Eye (tissue), 1 donor: ENCODE data around the gene CCDC93.
A peak's percentile ranks its signal among the peaks of the same experiment; 100 is the strongest.
"Not testable (repeated sequence)": the region's sequence is repeated elsewhere in the genome, so short reads cannot be mapped to it uniquely, and the experiment has no call there.

Source experiments
- DNase-seq: peaks from one replicate; pipeline ENCODE4 v3.0.0-alpha.2; 2015

The CCDC93 gene

DNA sequence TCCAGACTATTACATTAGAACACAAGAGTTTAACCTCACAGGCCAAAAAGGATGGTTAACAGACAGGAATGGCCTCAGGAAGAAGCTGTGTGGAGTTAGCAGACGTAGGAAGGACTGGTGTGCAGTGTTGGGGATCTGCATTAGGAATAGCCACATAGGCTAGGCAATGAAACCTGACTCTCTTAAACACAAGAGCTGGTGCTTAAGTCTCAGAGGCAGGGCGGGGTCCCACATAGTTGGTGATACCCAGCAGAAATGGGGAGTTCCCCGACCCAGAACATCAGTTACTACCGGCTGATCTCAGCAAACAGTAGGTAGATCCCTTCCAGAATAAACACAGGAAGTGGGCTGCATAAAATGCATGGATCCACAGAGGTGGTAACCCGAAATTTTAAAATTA is 64.1 kb downstream of the CCDC93 start:
- DNase-seq, result no peak

DNA sequence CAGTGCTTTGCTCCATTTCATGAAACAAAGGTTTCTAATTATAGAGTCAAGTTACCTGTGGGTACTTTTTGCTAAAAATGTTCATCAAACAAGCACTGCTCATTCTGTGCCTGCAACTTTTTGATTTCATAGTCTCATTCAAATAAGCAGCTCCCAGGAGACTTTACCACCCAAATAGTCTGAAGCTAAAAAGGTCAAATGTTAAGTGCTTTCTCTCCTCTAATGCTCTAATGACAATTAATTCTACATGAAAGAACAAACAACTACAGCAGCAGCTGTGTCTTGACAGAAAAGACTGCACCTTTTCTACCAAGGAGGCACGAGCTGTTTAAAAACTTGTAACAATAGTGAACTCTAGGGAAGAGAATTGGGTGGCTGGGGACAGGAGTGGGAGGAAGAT is 65.3 kb downstream of the CCDC93 start:
- DNase-seq, result peak; percentile 70

GRCh38 chr2:117945296-117945695 is 68.6 kb downstream of the CCDC93 start:
- no peak for DNase-seq

DNA sequence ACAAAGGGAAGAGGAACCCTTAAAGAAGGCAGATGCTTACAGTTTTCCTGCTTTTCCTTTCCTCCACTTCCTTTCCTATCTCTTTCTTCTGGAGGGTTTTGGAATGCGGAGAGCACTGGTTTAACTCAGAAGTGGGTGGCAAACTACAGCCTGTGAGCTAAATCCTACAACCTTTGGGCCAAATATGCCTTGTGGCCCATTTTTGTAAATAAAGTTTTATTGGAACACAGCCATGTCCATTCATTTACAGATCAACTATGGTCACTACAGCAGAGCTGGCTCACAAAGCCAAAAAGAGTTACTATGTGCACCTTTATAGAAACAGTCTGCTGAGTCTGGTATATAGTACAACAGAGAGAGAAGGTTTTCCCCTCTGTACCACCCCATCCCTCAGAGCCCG is 69.1 kb downstream of the CCDC93 start:
- no peak for DNase-seq

- no peak for DNase-seq
Measured at GRCh38 chr2:117943013-117943672, 70.7 kb downstream of the CCDC93 start.

DNA sequence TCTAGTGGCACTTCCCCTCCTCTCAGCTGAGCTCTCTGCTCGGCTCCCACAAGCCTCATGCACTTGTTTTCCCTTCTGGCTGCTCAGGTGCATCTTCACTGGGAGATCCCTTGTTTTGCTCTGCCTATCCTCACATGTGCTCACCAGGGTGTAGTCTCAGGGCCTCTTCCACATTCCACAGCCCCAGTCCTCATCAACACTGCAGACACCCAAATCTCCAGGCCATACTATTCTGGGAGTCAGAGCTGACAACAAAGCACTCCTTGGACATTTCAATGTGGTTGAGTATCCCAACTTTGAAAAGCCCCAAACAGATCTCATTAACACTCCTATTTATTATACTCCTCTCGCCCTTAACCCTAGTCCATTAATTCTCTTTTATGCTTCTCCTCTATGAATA is 71.3 kb downstream of the CCDC93 start:
- DNase-seq, result no peak

DNA sequence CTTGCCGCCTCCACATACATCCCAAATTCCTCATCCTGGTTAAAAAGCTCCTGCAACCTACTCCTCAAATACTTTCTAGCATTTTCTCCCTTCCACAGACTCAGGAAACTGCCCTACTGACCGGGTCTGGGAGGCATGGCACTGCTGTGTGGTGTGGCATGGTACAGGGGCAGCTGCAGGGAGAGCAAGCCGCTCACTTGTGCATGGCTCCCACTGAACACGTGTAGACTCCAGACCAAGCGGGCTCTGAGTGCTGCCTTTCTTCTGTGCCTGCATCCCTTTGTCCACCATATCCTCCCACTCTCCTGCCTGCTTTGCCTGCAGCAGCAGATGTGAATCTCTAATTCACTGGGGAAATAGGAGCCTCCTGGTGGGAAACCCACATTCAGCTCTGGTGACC is 72.2 kb downstream of the CCDC93 start:
- DNase-seq, result no peak

DNA sequence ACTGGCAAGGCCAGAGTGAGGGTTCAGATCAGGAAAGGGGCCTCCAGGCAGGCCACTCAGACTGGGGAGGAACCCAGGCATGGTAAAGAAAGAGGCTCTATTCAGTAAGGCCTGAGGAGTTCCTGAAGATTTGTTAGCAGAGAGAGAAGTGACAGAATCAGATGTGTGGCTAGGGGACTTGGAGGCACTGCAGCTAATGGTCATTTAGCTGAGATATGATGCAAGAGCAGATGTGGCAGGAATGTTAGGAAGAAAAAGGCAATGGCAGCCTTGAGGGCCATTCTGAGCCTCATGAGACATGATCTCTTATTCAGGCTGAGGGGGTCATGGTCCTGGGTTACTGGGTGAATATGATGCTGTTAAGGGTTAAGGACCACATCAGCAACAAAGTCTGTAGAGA is 73.4 kb downstream of the CCDC93 start:
- DNase-seq, result no peak

GRCh38 chr2:117938611-117939010 is 75.3 kb downstream of the CCDC93 start:
- DNase-seq, result no peak

DNA sequence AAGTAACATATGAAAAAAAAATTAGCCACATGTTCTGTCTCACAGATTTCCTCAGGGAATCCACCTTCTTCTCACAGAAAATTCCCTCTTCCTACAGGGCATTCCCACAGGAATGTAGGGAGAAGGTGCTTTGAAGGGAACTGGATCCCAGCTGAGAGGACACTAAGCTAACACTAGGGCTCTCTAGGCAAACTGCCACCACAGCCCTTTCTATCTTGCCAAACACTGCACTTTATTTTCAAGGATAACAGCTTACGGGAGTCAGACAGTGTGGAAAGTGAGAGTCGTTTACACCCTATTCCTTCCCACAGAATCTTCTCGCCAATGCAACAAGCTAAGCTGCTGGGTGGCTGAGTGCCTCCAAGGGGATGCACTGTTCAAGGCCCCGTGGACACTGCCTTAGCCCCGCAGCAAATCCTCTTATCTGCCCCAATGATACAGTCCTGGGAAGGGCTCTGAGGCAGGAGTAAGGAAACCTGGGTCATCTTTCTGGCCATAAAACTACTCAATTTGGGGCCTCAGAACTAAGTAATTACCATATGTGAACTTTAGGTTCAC is 76.9 kb downstream of the CCDC93 start:
- DNase-seq, result no peak

DNA sequence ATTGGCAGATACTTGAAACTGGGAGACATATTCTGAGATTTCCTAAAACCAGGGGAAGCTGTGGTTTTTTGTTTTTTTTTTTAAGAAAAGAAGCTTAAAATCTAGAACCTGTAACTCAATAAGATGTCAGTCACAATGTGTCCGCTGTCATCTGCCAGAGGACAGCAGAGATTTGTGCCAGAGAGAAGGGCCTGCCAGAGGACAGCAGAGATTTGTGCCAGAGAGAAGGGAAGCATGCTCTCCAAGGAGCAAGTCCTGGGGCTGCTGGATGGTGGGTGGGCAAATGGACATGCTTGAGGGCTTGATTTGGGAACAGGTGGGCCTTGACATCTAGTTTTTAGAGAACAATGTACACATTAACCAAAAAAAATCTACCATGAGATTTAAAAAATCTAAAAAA is 77.9 kb downstream of the CCDC93 start:
- no peak for DNase-seq

DNA sequence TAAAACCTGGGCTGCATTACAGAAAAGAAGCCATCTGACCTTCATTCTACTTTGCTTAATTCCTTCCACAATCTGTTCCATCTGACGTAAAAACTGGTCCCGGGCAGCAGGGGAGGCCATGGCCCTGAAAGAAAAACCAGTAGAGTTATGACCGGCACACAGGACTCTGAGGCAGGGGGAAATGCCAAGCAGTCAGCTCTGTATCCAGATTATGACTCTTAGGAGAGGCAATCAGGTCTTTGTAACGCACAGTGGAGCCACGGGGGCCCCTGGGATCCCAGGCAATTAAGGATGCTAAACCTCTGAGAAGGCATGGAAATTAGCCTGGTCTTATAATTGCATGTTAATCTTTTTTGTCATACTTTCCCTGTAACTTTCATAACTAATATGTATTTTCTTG is 78.4 kb downstream of the CCDC93 start:
- DNase-seq, result no peak

- no peak for DNase-seq
Measured at GRCh38 chr2:117933884-117934354, 80.0 kb downstream of the CCDC93 start.

DNA sequence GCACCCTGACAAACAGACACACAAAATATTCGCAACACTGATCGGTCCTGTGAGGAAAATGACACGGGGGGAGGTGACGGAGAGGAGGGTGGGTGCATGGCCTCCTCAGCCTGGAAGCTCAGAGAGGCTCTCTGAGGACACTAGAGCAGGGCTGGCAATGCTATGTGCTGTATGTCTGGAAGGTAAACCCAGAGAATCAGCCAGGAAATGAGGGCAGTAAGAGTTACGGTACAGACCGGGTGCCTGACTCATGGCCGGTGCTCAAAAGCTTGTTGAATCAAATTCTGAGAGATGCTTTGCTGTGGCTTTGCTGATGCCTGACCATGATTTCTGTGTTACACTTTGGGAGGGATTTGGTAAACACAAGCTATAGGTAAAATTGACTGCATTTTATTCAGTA is 81.9 kb downstream of the CCDC93 start:
- DNase-seq, result no peak

GRCh38 chr2:117931266-117931665 is 82.6 kb downstream of the CCDC93 start:
- no peak for DNase-seq

DNA sequence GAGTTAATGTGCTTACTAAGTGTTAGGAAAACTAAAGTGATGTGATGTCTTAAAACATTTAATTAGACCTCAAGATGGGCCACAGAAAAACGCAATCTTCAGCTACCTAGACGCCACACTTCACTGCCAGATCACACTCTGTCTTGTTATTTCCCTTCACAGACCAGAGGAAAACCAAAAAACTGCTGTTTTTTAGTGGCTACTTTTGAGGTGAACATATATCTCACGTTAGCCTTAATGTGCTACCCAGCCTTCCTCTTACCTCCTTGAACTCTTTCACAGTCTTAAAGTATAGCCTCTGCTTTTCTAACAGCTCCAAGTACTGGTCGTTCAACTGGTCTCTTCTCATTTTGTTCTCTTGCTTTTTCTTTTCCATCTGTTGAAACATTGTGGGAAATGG is 83.1 kb downstream of the CCDC93 start:
- no peak for DNase-seq

GRCh38 chr2:117923471-117923870 is 90.4 kb downstream of the CCDC93 start:
- DNase-seq, result not testable (repeated sequence)

GRCh38 chr2:117921520-117921919 is 92.3 kb downstream of the CCDC93 start:
- no peak for DNase-seq

GRCh38 chr2:117918608-117919007 is 95.3 kb downstream of the CCDC93 start:
- DNase-seq, result no peak

- DNase-seq, result no peak
Measured at GRCh38 chr2:117917223-117917917, 96.5 kb downstream of the CCDC93 start.

GRCh38 chr2:117902933-117903332 is 110.9 kb downstream of the CCDC93 start:
- DNase-seq, result no peak

- DNase-seq, result no peak
Measured at GRCh38 chr2:117888897-117889296, 125.0 kb downstream of the CCDC93 start.

- DNase-seq, result no peak
Measured at GRCh38 chr2:117885308-117885707, 128.6 kb downstream of the CCDC93 start.

- no peak for DNase-seq
Measured at GRCh38 chr2:117879003-117879402, 134.9 kb downstream of the CCDC93 start.
